SK-N-SH treated with all-trans-retinoic acid at 6 μM for 48 hours (cell line): ENCODE measurements around the gene STX1B.

ENCODE experiments used
- ARNTL ChIP-seq: fragments of 450-650 bp; formaldehyde crosslinking; IDR thresholded peaks from 2 replicates; pipeline ENCODE4 v1.5.0; 2020; ENCODE audit warnings: low read depth, mild to moderate bottlenecking, moderate library complexity, borderline replicate concordance
- CREB5 ChIP-seq: fragments of 250-450 bp; sonication (Bioruptor Pico); IDR thresholded peaks from 2 replicates; pipeline ENCODE4 v1.5.1; 2020; ENCODE audit warnings: low read depth, mild to moderate bottlenecking, moderate library complexity
- CSRNP3 ChIP-seq: fragments of 250-450 bp; sonication (Bioruptor Pico); IDR thresholded peaks from 2 replicates; pipeline ENCODE4 v1.5.1; 2021; ENCODE audit warnings: mild to moderate bottlenecking, moderate library complexity
- GLIS3 ChIP-seq: fragments of 250-450 bp; sonication (Bioruptor Pico); IDR thresholded peaks from 2 replicates; pipeline ENCODE4 v1.5.0; 2020; ENCODE audit warnings: mild to moderate bottlenecking, moderate library complexity
- ISL1 ChIP-seq: fragments of 250-450 bp; sonication (Bioruptor Pico); IDR thresholded peaks from 2 replicates; pipeline ENCODE4 v2.1.2; 2022; ENCODE audit warnings: mild to moderate bottlenecking, moderate library complexity
- PATZ1 ChIP-seq: fragments of 250-450 bp; sonication (Bioruptor Pico); IDR thresholded peaks from 2 replicates; pipeline ENCODE4 v1.8.0; 2020; ENCODE audit warnings: mild to moderate bottlenecking, moderate library complexity, borderline replicate concordance
- POU6F1 ChIP-seq: fragments of 250-450 bp; sonication (Bioruptor Pico); IDR thresholded peaks from 2 replicates; pipeline ENCODE4 v1.8.0; 2021; ENCODE audit warnings: low read depth, mild to moderate bottlenecking, moderate library complexity, borderline replicate concordance
- PPARA ChIP-seq: fragments of 250-450 bp; sonication (Bioruptor Pico); IDR thresholded peaks from 2 replicates; pipeline ENCODE4 v1.5.0; 2020; ENCODE audit warnings: mild to moderate bottlenecking, borderline replicate concordance
- SNAI2 ChIP-seq: fragments of 250-450 bp; sonication (Bioruptor Pico); IDR thresholded peaks from 2 replicates; pipeline ENCODE4 v1.5.0; 2020; ENCODE audit warnings: mild to moderate bottlenecking, moderate library complexity
- ZFP3 ChIP-seq: fragments of 250-450 bp; sonication (Bioruptor Pico); IDR thresholded peaks from 2 replicates; pipeline ENCODE4 v1.5.0; 2020; ENCODE audit warnings: mild to moderate bottlenecking, moderate library complexity
- ZFP30 ChIP-seq: fragments of 450-650 bp; formaldehyde crosslinking; IDR thresholded peaks from 2 replicates; pipeline ENCODE4 v1.5.0; 2022; ENCODE audit warnings: mild to moderate bottlenecking, moderate library complexity
- ZNF565 ChIP-seq: fragments of 450-650 bp; formaldehyde crosslinking; conservative IDR thresholded peaks from 2 replicates; pipeline ENCODE4 v1.5.0; 2020; ENCODE audit warnings: low read depth, mild to moderate bottlenecking, moderate library complexity
- ZNF70 ChIP-seq: fragments of 450-650 bp; formaldehyde crosslinking; IDR thresholded peaks from 2 replicates; pipeline ENCODE4 v1.5.0; 2020; ENCODE audit warnings: mild to moderate bottlenecking, moderate library complexity
- ZNF8 ChIP-seq: fragments of 450-650 bp; formaldehyde crosslinking; IDR thresholded peaks from 2 replicates; pipeline ENCODE4 v1.5.0; 2020; ENCODE audit warnings: mild to moderate bottlenecking, moderate library complexity

- TF ChIP-seq POU6F1 (no peak), CREB5 (CRISPR knock-in tag) (no peak), SNAI2 (CRISPR knock-in tag) (no peak), CSRNP3 (CRISPR knock-in tag) (no peak), PATZ1 (CRISPR knock-in tag) (no peak), ZFP3 (no peak), ZFP30 (CRISPR knock-in tag) (no peak), ARNTL (CRISPR knock-in tag) (no peak), ZNF8 (no peak), ISL1 (CRISPR knock-in tag) (no peak), ZNF70 (CRISPR knock-in tag) (no peak), ZNF565 (no peak), PPARA (CRISPR knock-in tag) (no peak), GLIS3 (no peak)
Measured at GRCh38 chr16:31006589-31006988, 3.8 kb downstream of the STX1B start.
